GM19467 (cell line): ENCODE results near the gene TFAP2A.
A peak's percentile ranks its signal among the peaks of the same experiment; 100 is the strongest.

Experiments used
- ATAC-seq: cut with Tn5 transposase; IDR thresholded peaks from one replicate; pipeline ENCODE4 v1.9.1; 2021; ENCODE audit warnings: mild to moderate bottlenecking, moderate library complexity; ENCODE audit not compliant: unreplicated experiment

TFAP2A gene

DNA sequence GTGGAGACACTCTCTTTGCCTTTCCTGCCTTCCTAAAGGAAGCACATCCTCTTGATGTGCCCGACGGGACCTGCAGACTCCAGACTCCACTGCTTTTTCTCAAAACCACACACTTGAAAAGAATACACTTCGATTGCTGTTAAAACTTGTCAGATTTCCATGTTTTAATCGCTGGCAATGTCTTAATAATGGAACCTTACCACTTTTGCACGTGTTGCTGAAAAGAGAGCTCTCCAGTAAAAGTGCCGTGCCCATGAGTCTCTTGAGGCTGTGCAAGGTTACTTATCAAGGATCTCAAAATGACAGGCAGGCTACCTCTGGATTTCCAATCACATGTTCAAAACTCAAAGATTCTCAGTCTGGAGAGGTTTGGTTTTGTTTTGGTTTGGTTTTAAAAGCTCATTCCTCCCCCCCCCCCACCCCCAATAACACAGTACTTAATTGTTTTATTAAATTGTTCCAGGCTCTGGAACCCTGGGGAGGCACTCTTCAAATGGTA, 12.0 kb upstream of the TFAP2A start:
- no peak for ATAC-seq

DNA sequence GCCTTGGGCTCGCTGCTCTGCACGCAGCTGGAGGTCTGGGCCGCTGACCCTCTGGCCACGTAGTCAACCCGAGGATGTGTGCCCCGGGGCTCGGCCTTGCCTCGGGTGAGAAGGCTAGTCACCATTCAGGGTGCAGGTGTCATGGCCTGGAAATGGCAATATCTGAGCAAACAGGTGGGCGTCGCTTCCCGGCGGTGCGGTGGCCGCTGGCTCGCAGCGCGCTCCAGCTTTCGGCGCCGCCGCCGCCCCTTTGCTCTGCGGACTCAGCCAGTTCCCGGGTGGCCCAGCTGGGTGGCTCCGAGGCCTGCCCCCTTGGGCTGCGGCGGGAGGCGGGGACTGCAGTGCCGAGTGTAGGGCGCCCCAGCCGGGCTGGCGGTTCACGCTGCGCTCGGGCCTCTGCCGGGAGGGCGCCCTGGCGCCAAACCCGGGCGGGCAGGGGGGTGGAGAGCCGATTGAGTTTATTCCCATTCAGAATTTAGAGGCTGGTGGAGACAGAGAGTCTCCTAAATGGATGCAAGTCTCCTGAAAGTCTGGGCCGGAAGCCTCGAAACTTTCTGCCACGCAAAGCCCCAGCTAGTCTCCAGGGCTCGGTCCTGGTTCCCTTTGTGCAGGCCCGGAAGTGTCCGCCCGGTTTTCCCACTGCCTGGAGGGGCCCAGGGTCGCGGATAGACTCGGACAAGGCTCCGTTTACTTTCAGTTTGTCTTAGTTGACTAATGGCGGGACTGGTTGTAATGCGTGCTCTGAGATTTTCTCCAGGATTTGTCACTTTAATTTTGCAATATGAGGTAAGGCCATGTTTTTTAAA, 11.3 kb upstream of the TFAP2A start:
- peak; percentile 52 for ATAC-seq

DNA sequence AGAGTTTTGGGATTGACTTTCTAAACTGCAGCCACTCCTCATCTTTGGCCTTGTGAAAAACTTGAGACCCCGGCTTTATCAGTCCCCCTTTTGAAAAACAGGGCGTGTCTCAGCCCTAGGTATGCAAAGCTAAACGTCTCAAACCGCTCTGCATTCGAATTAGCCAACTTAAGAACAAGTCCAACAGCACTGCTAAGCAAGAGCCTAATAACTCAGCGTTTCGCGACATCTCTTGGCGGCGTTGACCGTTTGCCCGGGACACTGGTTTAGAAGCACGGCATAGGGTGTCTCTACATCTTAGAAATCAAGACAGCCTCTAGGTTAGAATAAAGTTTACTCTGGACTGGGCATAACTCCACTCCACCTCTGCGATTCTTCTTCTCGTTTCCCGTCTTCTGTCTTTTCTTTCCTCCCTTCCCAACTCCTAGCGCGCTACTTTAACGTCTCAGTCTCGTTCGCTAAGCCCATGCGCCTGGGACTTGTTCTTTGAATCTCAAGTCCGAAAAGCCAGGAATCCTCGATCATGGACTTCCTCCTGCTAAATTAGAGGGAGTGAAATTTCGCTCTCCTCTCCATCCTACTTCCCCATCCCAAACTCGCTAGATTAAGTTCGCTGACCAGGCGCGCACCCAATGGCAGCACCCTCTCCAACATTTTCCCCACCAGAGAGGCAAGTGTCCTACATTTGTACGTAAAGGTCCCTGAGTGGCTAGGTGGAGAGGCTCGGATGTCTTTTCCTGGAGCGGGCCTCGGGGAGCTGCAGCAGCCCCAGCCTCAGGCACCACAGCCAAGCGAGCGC, 10.5 kb upstream of the TFAP2A start:
- no peak for ATAC-seq

DNA sequence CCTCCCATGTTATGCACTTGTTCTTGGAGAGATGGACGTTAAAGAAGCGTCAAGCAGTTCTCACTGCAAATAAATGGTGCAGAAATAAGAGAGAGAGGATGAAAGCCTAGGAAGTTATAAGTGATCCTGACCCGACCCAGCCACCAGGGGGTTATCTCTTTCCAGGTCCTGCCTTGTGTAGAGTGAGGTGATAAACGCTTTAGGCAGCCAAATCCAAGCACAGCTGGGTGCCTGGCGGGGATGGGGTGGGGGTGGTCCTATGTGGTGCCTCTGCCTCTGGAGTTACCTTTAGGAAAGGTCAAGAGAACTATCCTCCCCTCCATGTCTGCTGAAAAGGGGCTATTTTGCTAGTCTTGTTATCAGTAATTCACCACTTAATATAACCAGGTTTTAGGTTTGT, 9.2 kb upstream of the TFAP2A start:
- no peak for ATAC-seq

DNA sequence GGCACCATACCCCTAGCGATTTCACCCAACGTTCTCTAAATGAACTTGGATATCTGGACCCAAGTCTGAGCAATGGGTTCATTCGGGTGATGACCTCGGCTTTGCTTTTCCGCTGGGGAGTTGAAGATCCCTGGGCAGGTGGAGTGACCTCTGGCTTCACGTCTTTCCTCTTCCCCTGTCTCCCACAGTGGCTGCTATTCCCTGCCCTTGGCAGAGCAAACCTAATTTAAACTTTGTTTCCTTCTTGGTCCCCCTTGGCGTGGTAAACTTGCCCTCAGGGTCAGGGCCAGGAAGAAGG, 7.8 kb upstream of the TFAP2A start:
- ATAC-seq, result no peak

DNA sequence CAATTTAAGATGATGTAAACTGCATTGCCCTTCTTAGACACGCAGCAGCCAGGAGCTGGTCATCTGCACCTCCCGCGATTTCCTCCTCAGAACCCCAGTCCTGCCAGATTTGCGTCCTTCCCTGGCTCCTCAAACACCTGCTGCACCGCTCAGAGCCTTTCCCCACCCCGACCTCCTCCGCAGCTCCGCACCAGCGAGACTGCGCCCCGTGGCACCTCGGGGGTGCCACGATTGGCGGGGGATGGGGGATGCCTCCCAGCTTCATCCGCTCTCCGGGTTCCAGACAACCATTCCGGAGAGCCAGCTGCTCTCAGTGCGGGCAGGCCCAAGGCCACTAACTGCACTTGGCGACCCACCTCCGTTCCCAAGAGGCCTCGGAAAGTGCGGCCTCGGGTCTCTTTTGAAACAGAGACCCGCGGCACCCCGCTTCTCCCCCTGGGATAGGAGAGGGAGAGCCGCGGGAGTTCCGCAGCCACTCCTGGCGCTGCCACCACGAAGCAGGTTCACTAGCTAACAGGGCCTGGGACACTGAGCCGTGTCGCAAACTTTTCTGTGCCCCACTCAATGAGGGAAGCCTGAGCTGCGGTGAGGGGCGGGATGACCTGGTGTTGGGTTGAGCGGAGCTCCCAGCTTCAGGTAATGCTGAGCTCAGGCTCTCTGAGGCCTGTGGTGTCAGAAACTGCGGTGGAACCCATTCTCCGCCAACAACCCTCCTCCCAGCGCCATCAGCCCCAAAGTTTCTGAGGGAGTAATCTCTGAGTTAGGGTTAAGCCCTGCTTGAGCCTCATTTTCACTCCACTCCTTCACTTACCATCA, 7.3 kb upstream of the TFAP2A start:
- no peak for ATAC-seq

DNA sequence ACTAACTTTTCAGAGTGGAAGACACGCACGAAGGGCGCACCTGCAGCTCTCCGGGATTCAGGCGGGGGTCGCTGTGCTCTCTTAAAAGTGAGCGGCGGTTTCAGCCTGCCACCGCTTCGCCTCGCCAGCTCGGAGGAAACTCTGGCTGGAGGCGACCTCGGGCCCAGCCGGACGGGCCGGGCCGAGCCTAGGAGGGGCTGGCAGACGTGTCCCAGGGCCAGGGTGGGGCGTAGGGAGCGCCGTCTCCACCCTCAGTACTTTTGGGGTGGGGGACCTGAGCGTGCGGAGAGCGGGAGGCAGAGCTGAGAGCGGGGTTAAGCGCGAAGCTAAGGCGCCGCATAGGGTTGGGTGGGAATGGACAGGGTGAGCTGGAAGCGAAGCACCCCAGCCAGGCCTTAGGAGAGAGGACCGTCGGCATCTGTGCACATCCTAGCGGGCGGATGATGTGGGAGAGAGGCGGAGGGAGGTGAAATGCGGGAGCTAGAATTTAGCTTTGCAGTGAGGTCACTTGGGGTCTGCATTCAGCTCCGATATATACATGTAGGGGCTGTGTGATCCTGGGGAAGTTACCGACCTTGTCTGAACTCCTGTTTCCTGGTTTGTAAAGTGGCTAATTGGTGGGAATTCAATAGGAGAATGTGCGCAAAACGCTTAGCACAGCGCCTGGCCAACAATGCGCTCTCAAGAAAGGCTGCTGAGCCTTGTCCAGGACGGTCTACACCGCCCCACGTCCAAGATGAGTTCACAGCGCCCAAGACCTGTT, 6.5 kb upstream of the TFAP2A start:
- ATAC-seq, result no peak

DNA sequence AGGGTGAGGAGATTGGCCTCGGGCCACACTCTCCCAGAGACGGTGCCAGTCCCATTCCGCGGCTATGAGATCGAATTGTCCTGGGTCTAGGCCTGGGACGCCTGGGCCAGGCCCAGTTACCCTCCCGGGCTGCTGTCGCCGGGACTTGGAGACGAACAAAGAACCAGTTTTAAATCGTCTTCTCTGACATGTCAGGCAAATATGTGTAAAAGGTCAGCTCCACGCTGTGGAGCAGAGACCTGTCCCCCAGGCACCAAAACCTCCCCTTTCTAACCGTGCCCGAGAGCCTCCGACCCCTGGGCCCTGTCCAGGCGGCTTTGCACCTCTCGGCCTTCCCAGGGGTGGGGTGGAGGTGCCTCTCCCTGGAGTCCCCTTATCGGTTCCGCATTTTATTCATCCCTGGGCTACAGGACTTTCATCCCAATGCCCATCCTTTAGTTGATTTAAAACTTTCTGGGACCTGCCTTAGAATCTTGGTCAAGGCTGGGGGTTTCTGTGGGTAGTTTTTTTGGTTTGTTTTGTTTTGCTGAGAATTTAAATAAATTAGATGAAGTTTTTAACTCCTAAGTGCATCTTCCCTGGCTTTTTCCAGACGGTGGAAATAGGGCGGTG, 5.8 kb upstream of the TFAP2A start:
- ATAC-seq, result no peak

DNA sequence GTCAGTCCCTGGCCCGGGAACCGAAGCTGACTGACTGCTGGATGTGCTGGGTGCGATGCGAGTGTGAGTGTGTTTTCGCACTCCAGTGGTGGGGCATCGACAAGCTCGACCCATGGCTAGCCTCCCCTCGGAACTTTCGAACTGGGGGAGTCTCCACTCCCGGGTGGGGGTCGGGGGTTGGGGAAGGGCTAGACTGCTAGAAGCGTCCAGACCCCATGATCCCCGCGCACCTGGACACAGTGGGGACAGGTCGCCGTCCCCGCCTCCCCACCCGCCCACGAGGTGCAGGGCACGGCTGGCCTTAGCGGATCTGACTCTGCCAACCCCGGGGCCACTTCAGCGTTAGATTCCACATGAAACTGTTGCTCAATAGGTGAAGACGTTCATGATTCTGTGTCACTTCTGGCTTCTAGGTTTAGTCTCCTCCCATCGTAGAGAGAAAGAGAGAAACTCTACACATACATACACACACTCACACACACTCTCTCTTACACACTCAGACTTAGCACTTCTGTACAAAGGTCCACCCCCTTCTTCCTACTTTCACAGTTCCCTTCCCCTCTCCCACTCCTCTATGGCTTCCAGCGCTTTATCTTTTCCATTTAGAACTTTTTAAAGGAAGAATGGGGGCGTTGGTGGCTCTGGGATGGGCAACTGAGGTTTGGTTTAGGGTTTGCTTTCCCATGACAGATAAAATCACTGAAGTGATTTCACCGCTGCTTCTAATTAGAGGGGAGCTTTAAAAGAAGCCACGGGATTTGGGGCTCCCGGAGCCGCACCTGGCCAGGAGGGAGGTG, 5.1 kb upstream of the TFAP2A start:
- ATAC-seq, result no peak

DNA sequence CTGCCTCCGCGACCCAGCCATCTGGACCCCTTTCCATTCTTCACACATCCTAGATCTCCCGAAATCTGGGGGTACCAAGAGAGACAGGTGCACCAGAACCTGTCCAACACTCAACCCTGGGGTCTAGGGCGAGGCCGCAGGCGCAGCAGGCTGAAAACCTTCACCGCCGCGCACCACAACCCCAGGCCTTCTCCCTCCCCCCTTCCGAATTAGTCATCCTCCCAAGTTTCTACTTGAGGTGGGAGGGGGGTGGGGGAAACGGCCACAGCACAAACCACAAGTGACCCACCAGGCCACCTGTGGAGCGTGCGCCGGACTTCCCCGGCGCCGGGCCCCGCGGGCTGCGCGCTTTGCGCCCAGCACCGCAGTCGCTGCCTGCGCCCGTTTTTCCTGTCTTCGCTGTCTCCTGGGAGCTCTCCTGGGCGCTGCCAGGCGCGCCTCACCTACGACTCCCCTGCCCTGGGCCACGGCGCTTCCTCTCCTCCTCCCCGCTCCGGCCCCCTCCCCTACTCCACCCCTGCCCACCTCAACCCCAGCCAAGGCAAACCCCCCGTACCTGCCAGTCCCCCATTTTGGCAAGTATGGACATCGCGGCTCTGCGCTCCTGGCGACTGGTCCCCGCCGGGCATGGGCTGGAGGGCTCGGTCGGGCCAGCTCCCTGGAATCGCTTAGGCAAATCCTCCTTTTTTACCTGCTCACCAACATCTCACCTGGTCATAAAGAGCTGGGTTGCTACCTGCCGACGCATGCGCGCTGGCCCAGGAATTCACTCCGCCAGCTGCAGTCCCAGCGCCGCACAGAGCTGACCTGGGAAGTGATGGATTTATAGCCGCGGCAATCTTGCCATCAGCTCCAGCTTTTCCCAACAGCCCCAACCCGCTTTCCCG, 4.2 kb upstream of the TFAP2A start:
- no peak for ATAC-seq

DNA sequence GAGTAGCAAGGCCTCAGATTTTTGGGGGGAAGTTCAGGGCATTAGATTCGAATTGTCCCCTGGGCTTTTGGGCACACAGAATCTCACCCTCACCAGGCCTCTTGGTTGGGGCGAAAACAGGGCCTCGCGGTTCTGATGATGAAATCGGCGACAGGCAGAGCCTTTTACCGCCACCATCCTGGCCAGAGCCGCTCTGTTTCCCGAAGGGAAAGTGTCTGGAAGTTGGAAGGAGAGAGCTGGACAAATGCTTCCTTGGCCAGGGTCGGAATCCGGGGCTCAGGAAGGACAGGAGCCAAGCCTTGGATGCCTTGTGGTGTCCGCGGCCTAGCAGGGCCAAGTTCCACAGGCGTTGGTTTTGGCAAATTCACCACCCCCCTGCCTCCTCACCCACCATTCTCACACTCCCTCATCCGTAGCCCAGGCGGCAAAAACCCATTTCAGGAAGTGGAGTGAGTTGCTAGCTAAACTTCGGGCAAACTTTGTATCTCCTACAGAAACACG, 3.5 kb upstream of the TFAP2A start:
- ATAC-seq, result no peak

DNA sequence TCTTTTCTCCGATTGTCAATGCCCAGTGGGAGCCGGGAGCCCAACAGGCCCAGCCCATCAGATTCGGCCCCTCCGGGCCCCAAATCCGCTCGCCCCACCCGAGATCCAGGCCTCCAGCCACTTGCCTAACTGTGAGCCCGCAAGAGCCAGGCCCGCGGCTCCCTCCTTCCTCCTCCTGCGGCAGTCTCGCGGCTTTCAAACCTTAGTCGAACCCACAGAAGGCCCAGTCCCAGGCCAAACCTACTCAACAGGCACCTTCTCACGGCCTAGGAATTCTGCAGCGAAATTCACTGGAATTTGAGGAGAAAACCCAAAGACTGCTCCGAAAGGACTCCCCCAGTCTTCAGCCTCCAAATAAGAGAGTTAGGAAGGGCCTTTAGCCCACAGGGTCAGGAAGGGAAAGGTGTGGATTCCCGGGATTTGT, 2.8 kb upstream of the TFAP2A start:
- ATAC-seq, result no peak

DNA sequence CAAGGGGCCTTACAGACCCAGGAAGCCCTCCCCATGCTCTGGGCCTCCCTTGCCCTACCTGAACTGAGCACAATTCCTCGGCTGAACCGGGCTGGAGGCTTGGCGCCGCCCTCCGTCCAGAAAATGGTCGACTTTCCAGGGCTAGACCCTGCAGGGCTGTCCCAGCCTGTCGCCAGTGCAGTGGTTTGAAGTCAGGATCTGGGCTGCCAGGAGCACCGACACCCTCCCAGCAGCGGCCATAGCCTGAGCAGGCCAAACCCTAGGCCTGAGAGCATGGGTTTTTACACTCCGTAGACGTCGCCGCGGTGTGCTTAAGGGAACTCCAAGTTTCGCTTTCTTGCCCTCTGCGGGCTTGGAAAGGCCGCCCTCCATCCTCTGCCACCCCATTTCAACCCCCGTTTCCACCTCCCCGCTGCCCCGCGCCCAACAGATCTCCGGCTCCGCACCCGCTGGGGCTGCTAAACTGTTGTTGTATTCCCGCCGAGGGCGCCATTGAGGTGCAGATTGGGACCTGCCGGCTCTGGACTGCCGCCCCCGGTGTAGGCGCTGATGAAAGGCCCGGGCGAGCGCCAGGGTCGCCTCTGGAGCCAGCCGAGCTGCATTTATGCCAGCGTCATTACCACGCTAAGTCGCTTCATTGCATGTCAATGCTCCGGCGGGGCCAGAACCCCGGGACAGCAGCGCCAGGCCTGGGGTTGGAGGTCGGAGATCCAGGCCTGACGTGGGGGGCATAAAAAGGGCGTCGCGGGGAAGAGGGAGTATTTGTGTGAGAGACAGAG, 2.2 kb upstream of the TFAP2A start:
- ATAC-seq, result no peak

DNA sequence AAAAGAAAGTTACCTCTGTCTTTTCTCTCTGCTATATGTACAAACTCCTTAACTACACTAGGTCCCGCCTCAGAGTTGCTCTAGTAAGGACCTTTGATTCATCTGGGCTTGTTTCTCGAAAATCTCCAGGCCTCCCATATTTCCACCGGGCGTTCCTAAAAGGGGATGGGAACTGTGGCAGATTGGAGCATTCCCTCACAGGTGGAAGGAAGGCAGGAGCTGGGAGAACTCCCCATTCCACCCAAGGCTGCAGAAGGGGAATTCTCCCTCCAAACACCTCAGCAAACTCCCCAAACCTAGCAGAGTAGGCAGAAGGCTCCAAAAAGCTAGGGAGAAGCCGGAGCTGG, 1.6 kb upstream of the TFAP2A start:
- ATAC-seq, result no peak

DNA sequence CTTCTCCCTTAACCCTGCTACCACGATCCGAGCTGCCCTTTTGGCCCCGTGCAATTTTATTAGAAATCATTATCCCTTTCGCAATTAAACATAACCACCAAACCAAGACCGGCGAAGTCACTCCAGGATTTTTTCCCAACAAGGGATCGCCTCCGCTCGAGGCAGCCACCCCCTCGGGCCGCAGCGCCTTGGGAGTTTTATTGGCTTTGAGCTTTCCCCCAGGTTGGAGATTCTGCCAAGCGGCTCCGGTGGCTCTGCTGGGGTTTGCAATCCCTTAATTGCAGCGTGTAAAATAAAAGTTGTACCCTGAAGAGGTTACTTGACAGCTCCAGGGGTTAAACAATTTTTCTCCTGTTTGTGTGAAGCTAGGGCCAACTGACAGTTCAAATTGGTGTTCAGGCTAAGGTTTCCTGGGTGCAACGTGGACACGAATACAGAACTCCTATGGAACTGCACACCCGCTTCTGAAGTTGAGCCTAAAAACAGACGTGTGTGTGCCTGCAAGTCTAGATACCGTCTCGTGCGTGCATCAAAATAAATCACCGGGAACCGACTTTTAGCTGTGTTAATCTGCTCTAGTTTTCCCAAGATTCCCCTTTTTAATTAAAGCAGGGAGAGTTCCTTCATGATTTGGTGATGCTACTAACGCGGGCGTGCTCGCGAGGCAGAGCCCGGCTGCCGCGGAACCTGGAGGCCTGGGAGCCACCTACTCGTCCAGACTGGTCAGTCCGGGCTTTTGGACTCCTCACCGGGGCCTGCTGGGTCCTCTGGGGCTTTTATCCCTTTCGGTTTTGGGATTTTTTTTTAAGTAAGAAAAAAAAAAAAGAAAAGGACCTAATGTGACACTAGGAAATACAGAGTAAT, 975 bp upstream of the TFAP2A start:
- no peak for ATAC-seq

DNA sequence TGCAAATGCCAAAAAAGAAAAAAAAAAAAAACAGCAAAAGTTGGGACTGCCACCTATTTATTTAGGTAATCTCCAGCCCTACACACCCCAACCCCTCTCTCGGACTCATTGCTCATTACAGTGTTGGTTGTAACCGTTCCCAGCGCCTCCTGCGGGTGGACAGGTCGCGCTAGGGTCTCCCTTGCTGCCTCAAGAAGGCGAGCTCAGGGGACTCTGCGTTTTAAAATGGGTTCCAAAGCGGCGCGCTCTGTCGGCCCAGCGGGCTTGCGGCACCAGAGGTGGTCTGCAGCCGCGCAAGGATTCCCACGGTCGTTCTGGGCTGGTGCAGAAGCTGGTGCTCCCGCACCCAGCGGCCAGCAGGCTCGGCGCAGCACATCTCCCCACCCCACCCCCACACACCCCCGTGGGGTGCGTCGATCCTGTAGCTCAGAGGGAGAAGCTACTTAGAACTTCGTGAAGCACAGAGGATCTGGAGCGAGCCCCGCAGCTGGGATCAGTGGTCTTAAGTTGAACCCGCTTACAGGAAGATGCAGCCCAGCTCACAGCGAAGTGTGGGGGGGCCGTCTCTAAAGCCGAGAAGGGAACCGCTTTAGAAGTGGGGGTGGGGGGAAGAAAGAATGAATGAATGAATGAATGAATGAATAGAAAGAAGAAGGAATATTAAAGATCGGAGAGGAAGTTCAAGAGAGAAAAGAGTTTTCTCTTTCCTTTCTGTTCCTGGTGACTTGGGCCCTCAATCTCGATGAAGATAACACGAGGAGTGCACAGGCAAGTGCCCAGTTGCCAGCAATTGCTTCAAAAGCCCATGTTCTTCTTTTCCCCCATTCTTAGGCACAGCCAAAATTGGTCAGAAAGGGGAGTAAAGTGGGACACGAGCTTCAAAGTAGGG, 780 bp downstream of the TFAP2A start:
- no peak for ATAC-seq
